ENCODE data around the gene RIMS3.
"Not testable (repeated sequence)": the region's sequence is repeated elsewhere in the genome, so short reads cannot be mapped to it uniquely, and the experiment has no call there.

Gene RIMS3

DNA sequence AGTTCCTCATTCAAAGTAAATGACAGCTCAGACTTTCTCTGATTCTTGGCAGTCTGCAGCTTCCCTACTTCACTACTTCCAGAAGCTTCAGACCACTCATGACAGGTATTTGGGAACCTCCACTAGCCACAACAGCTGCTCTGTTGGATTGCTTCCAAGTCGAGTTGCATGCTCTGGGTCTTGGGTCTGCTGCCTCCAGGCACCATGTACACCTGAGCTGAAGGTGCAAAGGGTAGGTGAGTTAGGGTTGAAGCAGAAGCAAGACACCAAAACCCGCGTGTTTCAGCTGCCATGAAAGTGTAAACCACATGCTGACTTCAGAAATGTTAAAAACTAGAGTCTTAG lies 71.3 kb downstream of the RIMS3 start:
- DNase-seq (ENCODE audit: low read depth, low spot score): no peak

DNA sequence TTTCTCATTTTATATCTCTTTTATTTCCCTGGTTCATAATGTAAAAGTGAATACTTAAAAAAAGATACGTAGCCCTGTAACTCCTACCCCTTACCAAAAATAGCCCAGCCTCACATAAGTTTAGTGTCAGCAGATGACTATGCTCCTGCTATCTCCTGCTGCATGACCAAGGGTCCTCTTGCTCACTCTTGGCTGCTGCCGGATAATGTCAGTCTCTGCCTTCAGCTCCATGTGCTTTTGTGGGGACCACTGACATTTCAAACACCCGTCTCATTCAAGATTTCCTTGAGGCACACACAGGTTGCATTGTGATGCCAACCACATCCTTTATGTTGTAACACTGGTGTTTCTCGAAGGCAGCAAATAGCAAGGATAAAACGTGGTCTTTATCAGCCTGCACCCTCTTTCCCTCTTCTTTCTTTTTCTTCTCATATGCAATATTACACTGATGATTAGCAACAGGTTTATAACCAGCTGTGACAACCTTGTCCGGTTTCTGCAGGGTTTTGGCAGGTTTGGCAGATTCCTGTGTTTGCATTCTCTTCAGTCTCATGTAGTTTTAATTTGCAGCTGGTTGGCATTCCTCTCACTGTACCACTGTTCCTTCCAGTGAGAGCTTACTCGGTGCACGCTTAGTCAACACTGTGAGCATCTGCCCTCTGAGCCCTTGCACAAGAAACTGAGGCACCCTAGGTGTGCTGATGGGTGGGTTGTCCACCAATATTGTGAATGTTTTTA lies 71.9 kb downstream of the RIMS3 start:
- DNase-seq (ENCODE audit: low read depth, low spot score): peak; percentile 14

DNA sequence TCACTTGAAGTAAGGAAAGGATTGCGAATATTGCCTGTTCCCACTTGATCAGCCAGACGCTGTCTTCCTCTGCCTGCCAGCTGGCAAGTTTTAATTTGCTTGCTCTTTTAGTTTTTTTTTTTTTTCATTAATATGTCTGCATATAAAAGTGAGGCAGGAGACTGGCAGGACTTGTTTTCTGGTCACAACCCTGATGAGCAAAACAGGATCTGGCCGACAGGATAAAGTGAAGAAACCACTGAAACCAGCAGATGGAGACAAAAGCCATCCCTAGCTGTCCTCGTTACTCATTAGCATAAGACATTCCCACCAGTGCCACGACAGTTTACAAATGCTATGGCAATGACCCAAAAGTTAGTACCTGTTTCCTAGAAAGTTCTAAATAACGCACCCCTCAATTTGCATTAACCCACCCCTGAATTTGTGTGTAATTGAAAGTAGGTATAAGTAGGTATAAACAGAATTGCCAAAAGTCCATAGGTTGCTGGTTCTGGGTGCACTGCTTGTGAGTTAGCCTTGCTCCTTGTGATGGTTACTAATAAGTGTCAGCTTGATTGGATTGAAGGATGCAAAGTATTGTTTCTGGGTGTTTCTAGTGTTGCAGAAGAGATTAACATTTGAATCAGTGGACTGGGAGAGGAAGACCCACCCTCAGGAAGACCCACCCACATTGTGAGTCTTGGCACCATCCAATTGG lies 73.2 kb downstream of the RIMS3 start:
- peak; percentile 54 for DNase-seq (ENCODE audit: low read depth, low spot score)

DNA sequence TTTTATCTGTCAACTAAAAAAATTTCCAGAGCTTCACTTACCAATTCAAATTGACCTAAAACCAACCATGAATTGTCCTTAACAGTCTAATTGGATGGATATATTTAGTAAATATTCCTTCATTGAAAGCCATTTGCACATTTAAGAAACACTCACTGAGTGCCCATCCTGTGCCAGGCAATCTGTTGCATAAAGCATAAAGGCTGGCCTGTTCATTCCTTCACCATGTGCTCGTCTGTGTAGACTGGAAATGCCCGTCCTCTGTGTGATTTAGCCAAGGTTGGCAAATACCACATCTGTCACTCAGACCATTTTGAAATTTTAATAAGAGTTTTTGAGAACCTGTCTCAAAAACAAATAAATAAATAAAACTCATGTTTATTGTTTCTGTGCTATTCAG lies 76.9 kb downstream of the RIMS3 start:
- no peak for DNase-seq (ENCODE audit: low read depth, low spot score)

GRCh38 chr1:40583980-40584379 lies 81.5 kb downstream of the RIMS3 start:
- peak; percentile 10 for DNase-seq (ENCODE audit: low read depth, low spot score)

- peak; percentile 66 for DNase-seq (ENCODE audit: low read depth, low spot score)
Measured at GRCh38 chr1:40582116-40582515, 83.4 kb downstream of the RIMS3 start.

DNA sequence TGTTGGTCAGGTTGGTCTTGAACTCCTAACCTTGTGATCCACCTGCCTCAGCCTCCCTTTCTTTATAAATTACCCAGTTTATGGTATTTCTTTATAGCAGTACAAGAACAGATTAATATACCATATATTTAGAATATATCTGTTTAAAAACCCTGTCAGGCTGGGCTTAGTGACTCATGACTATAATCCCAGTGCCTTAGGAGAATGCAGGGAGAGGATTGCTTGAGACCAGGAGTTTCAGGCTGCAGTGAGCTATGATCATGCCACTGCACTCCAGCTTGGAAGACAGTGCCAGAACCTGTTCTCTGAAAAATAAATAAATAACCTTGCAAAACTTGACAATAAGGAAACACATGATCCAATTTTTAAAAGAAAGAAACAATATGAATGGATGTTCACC lies 90.1 kb downstream of the RIMS3 start:
- DNase-seq (ENCODE audit: low read depth, low spot score): no peak

GRCh38 chr1:40574805-40575204 lies 90.7 kb downstream of the RIMS3 start:
- not testable (repeated sequence) for DNase-seq (ENCODE audit: low read depth, low spot score)
